GM19438 (cell line): Measurements from ENCODE around the gene TLE3.
A peak's percentile ranks its signal among the peaks of the same experiment; 100 is the strongest.
"Not testable (repeated sequence)": the region's sequence is repeated elsewhere in the genome, so short reads cannot be mapped to it uniquely, and the experiment has no call there.

Source experiments
- ATAC-seq: cut with Tn5 transposase; IDR thresholded peaks from one replicate; pipeline ENCODE4 v1.9.1; 2021; ENCODE audit warnings: low read depth; ENCODE audit not compliant: unreplicated experiment

Gene TLE3

GRCh38 chr15:70097321-70098152 is at the start of gene TLE3:
TLE3 (minus strand) TSS chr15:70097917; CDS start chr15:70096798, 1,119 bp downstream.
- peak; percentile 51 for ATAC-seq

GRCh38 chr15:70147178-70147760 is 49.6 kb upstream of the TLE3 start:
- no peak for ATAC-seq

GRCh38 chr15:70146771-70147170 is 49.1 kb upstream of the TLE3 start:
- no peak for ATAC-seq

- no peak for ATAC-seq
Observed at GRCh38 chr15:70146162-70146561, 48.4 kb upstream of the TLE3 start.

- no peak for ATAC-seq
Observed at GRCh38 chr15:70145261-70145660, 47.5 kb upstream of the TLE3 start.

GRCh38 chr15:70142322-70143191 is 44.8 kb upstream of the TLE3 start:
- ATAC-seq, result no peak

- no peak for ATAC-seq
Observed at GRCh38 chr15:70142072-70142321, 44.3 kb upstream of the TLE3 start.

- ATAC-seq, result no peak
Observed at GRCh38 chr15:70141376-70142071, 43.8 kb upstream of the TLE3 start.

GRCh38 chr15:70140543-70141375 is 43.0 kb upstream of the TLE3 start:
- no peak for ATAC-seq

- no peak for ATAC-seq
Observed at GRCh38 chr15:70140025-70140542, 42.4 kb upstream of the TLE3 start.

- ATAC-seq, result no peak
Observed at GRCh38 chr15:70137967-70138366, 40.2 kb upstream of the TLE3 start.

- not testable (repeated sequence) for ATAC-seq
Observed at GRCh38 chr15:70137021-70137420, 39.3 kb upstream of the TLE3 start.

GRCh38 chr15:70133781-70134421 is 36.2 kb upstream of the TLE3 start:
- no peak for ATAC-seq

- ATAC-seq, result no peak
Observed at GRCh38 chr15:70133296-70133695, 35.6 kb upstream of the TLE3 start.

- no peak for ATAC-seq
Observed at GRCh38 chr15:70132571-70132970, 34.9 kb upstream of the TLE3 start.

- no peak for ATAC-seq
Observed at GRCh38 chr15:70132139-70132538, 34.4 kb upstream of the TLE3 start.

- no peak for ATAC-seq
Observed at GRCh38 chr15:70128414-70129140, 30.9 kb upstream of the TLE3 start.

- ATAC-seq, result no peak
Observed at GRCh38 chr15:70127770-70128413, 30.2 kb upstream of the TLE3 start.
